Smooth muscle cell (in vitro differentiated cells): ENCODE data around the gene RBBP8NL. TPM values are rescaled to one million over a fixed set of nuclear protein-coding genes. Genes with fewer than 3 reads are reported as not detected.

Source experiments
- DNase-seq: peaks from one replicate; lab custom pipeline; 2025; ENCODE audit not compliant: unreplicated experiment; lab: John Stamatoyannopoulos, UW
- H2AFZ ChIP-seq: fragments of 200-600 bp; sonication (generic); 2 replicates; pipeline ENCODE4 v1.6.0; 2016; ENCODE audit warnings: antibody characterized with exemption, low read depth, mild to moderate bottlenecking
- H3F3A ChIP-seq: fragments of 200-600 bp; sonication (generic); 2 replicates; pipeline ENCODE4 v1.6.0; 2017; ENCODE audit warnings: antibody characterized with exemption, low read depth
- H3K27ac ChIP-seq: fragments of 200-600 bp; sonication (generic); 2 replicates; pipeline ENCODE4 v1.5.1; 2016; ENCODE audit warnings: low read depth, mild to moderate bottlenecking
- H3K27me3 ChIP-seq: fragments of 200-600 bp; sonication (generic); 2 replicates; pipeline ENCODE4 v1.6.1; 2016; ENCODE audit warnings: low read depth, mild to moderate bottlenecking
- H3K36me3 ChIP-seq: fragments of 200-600 bp; sonication (generic); 2 replicates; pipeline ENCODE4 v1.5.1; 2016; ENCODE audit warnings: low read depth
- H3K4me1 ChIP-seq: fragments of 200-600 bp; sonication (generic); 2 replicates; pipeline ENCODE4 v1.5.1; 2016; ENCODE audit warnings: low read depth
- H3K4me2 ChIP-seq: fragments of 200-600 bp; sonication (generic); 2 replicates; pipeline ENCODE4 v1.6.0; 2016; ENCODE audit warnings: mild to moderate bottlenecking
- H3K4me3 ChIP-seq: fragments of 200-600 bp; sonication (generic); 2 replicates; pipeline ENCODE4 v1.5.1; 2016; ENCODE audit warnings: mild to moderate bottlenecking
- H3K79me2 ChIP-seq: fragments of 200-600 bp; sonication (generic); 2 replicates; pipeline ENCODE4 v1.6.0; 2016; ENCODE audit warnings: low read depth, mild to moderate bottlenecking
- H3K9ac ChIP-seq: fragments of 200-600 bp; sonication (generic); 2 replicates; pipeline ENCODE4 v1.6.0; 2016; ENCODE audit warnings: low read depth
- H3K9me3 ChIP-seq: fragments of 200-600 bp; sonication (generic); replicated peaks from 2 replicates; pipeline ENCODE4 v1.5.1; 2016; ENCODE audit warnings: low read depth
- H4K20me1 ChIP-seq: fragments of 200-600 bp; sonication (generic); 2 replicates; pipeline ENCODE4 v1.6.0; 2016; ENCODE audit warnings: low read depth
- WGBS: methylation state at CpG from one replicate; pipeline ENCODE4 v1.1.7; 2016; ENCODE audit warnings: low lambda C conversion rate; 5-methylcytosine and 5-hydroxymethylcytosine counted together
- polyA plus RNA-seq: library from polyadenylated mRNA; unstranded; fragments of >200 nt; fragmentation: Nextera tagmentation; extraction: Ambion mirVana; gene quantifications from 2 replicates; pipeline ENCODE4 v1.2.1, GENCODE V29; 2016
- total RNA-seq: library from RNA; depleted of rRNA; stranded (reverse); fragments of >200 nt; gene quantifications from 2 replicates; pipeline ENCODE4 v1.2.3, GENCODE V29; 2014
- TF ChIP-seq, protein P1 (sequence below): fragments of 200-600 bp; sonication (generic); IDR thresholded peaks from 2 replicates; pipeline ENCODE4 v1.5.1; 2017; ENCODE audit warnings: borderline replicate concordance, mild to moderate bottlenecking, antibody characterized with exemption; ENCODE audit not compliant: insufficient read depth, poor library complexity, severe bottlenecking

The RBBP8NL gene
- total and polyA plus RNA-seq, 2 experiments from 2014 or later: 0.40 TPM; not detected in 1

GRCh38 chr20:62405108-62405980, 22.0 kb downstream of the RBBP8NL start:
- Histone ChIP-seq H3K79me2 (peaks cover 11% of the 10 kb centered on the region), H3K9me3 (no peaks in the 10 kb centered on the region), H3K4me1 (peaks cover 11% of the 10 kb centered on the region), H3K27me3 (no peaks in the 10 kb centered on the region), H3K27ac (no peak overlapping the region), H3K4me3 (no peak overlapping the region), H3K9ac (no peak overlapping the region), H4K20me1 (peaks cover 6% of the 10 kb centered on the region), H3K4me2 (peak overlapping the region; percentile 93), H3F3A (no peaks in the 10 kb centered on the region), H2AFZ (no peak overlapping the region), H3K36me3 (no peaks in the 10 kb centered on the region)
- no peak for DNase-seq
- TF ChIP-seq, protein P1, sequence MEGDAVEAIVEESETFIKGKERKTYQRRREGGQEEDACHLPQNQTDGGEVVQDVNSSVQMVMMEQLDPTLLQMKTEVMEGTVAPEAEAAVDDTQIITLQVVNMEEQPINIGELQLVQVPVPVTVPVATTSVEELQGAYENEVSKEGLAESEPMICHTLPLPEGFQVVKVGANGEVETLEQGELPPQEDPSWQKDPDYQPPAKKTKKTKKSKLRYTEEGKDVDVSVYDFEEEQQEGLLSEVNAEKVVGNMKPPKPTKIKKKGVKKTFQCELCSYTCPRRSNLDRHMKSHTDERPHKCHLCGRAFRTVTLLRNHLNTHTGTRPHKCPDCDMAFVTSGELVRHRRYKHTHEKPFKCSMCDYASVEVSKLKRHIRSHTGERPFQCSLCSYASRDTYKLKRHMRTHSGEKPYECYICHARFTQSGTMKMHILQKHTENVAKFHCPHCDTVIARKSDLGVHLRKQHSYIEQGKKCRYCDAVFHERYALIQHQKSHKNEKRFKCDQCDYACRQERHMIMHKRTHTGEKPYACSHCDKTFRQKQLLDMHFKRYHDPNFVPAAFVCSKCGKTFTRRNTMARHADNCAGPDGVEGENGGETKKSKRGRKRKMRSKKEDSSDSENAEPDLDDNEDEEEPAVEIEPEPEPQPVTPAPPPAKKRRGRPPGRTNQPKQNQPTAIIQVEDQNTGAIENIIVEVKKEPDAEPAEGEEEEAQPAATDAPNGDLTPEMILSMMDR: peak; percentile 32
- WGBS: 83% methylated on average over 23 of the region's 23 CpGs

DNA sequence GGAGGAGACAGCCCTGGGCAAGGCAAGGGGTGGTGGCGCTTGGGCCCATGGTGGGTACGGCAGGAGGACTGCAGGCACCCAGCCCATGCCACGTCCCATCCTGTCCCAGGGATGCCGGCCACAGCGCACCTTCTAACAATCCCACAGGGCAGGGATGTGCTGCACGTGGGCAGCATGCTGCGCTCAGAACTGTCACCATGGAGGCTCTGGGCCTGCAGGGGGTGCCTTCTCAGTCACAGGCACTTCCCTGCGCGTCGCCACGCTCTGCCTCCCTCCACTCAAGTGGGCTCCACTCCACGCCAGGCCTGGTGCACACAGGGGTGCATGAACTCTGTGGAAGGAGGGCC, 22.6 kb downstream of the RBBP8NL start:
- TF ChIP-seq, protein P1: no peak

DNA sequence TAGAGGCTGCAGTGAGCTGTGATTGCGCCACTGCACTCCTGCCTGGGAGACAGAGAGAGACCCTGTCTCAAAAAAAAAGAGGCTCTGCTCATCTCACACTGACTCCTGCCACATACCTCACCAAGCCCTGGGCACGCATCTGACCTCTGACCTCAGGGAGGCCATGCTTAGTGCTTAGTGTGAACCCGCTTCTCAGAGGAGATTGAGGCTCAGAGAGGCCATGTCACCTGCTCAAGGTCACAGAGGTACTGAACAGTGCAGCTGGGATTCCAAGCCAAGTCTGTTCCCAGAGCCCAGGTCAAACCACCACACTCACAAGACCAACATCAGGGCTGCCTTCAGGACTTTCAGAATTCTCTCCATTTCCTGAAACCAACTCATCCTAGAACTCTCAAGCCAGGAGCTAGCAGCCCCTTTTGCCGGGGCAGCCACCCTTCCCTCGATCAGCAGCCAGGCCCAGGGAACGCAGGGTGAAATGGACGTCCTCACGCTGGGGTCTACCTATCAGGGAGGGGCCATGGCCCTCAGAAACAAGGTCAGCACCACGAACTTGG, 23.1 kb downstream of the RBBP8NL start:
- no peak overlapping the region for H2AFZ ChIP-seq
- WGBS: 95% methylated on average over 9 of the region's 9 CpGs

More for the DNA sequence above, 22.6 kb downstream of the RBBP8NL start:
- H3K27me3 ChIP-seq: no peaks in the 10 kb centered on the region
- no peak overlapping the region for H2AFZ ChIP-seq
- H3F3A ChIP-seq: no peaks in the 10 kb centered on the region
- no peak overlapping the region for H3K27ac ChIP-seq
- no peak for DNase-seq
- no peak overlapping the region for H3K9ac ChIP-seq
- H3K9me3 ChIP-seq: no peaks in the 10 kb centered on the region
- no peak overlapping the region for H3K4me3 ChIP-seq
- no peaks in the 10 kb centered on the region for H3K36me3 ChIP-seq
- 98% methylated on average over 12 of the region's 12 CpGs for WGBS
- peaks cover 11% of the 10 kb centered on the region for H3K79me2 ChIP-seq
- peaks cover 8% of the 10 kb centered on the region for H3K4me1 ChIP-seq
- H3K4me2 ChIP-seq: no peak overlapping the region
- H4K20me1 ChIP-seq: peaks cover 6% of the 10 kb centered on the region

More for the DNA sequence above, 23.1 kb downstream of the RBBP8NL start:
- DNase-seq: no peak
- peaks cover 6% of the 10 kb centered on the region for H4K20me1 ChIP-seq
- H3K9ac ChIP-seq: no peak overlapping the region
- H3K4me1 ChIP-seq: peaks cover 8% of the 10 kb centered on the region
- H3F3A ChIP-seq: no peaks in the 10 kb centered on the region
- H3K9me3 ChIP-seq: no peaks in the 10 kb centered on the region
- no peak overlapping the region for H3K4me2 ChIP-seq
- H3K27me3 ChIP-seq: no peaks in the 10 kb centered on the region
- H3K79me2 ChIP-seq: peaks cover 11% of the 10 kb centered on the region
- TF ChIP-seq, protein P1: no peak
- H3K27ac ChIP-seq: no peak overlapping the region
- no peak overlapping the region for H3K4me3 ChIP-seq
- no peaks in the 10 kb centered on the region for H3K36me3 ChIP-seq
